ENCODE results near the gene CREB3L2.

Gene CREB3L2

DNA sequence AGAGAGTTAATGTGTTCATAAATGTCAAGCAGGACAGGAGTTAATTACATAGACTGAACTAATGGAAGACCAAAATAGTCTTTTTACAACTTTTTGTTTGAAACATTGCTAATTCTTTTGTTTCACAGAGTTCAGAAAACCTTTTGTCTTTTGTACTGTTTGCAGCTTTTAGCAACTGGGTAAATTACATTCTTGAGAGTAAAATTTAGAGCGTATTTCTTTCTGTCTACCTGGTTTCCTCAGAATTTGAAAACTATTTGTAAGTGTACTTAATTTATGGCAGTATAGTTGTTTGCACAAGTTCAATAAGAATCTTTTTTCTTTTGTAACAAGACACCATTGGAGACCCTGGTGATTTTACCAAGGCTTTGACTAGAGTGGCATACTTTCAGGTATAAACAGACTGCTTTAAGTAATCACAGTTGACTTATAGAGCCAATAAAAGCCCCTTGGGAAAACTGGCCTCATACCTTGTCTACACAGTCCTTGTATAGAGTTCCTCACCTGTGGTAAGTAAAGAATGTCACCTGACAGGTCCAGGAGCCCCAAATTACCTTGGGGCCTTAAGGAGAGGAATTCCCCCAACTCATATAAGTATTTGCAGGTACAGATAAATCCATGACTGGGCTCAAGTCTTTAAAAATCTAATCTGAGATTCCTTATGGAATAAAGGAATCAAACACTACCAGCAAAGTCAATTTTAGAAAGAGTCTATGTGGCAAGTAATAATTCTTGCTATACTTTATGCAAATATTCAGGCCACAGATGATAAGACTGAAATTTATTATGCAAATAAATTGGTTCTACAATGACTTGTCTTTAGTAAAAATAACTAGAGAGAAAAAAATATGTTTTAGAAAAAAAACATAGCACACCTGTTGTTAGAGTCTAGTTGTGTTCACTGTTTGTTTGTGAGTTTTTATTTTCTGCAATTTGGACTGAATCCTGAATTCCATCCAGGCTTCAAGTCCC, 23.6 kb upstream of the CREB3L2 start:
- DNase-seq (ENCODE audit: low spot score): no peak
- TF ChIP-seq, protein P1, sequence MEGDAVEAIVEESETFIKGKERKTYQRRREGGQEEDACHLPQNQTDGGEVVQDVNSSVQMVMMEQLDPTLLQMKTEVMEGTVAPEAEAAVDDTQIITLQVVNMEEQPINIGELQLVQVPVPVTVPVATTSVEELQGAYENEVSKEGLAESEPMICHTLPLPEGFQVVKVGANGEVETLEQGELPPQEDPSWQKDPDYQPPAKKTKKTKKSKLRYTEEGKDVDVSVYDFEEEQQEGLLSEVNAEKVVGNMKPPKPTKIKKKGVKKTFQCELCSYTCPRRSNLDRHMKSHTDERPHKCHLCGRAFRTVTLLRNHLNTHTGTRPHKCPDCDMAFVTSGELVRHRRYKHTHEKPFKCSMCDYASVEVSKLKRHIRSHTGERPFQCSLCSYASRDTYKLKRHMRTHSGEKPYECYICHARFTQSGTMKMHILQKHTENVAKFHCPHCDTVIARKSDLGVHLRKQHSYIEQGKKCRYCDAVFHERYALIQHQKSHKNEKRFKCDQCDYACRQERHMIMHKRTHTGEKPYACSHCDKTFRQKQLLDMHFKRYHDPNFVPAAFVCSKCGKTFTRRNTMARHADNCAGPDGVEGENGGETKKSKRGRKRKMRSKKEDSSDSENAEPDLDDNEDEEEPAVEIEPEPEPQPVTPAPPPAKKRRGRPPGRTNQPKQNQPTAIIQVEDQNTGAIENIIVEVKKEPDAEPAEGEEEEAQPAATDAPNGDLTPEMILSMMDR (IDR thresholded peaks at IDR 0.05): no peak
- Histone ChIP-seq H3K27ac (no peak overlapping the region), H3K4me3 (no peak overlapping the region)

DNA sequence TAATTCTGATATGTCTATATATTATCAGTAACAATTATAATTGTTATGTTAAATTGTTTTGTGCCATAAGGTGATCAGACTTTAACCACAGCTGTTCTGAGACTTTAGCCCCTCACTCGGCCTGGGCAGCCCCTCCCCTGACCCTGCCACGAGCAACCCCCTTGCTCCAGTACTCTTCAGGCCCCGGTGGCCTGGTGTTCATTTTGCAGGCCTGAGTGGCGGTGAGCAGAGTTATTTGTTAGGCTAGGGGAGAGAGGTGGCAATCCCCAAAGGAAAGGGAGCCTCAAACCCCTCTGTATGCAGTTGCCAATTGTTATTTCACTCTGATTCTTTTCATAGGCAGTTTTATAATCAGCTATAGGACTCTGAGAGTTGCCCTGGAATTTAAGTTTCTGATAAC, 22.9 kb upstream of the CREB3L2 start:
- no peak overlapping the region for H3K27ac ChIP-seq
- no peak overlapping the region for H3K4me3 ChIP-seq
- TF ChIP-seq, protein P1 (IDR thresholded peaks at IDR 0.05): no peak
- no peak for DNase-seq (ENCODE audit: low spot score)

DNA sequence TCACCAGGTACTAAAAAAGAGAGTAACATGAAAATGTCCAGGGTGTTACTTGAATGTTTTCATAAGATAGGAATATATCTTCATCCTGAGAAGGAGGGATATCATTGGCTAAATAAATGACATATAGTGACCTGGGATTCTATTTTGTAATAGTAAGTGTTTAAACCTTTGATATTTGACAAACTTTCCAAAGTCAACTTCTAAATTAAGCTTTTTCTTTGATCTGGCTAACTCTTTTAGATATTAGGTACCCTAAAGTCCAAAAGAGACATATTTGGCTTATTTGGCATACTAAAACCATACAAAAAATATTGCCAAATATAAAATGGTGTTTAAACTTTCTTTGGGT, 22.4 kb upstream of the CREB3L2 start:
- Histone ChIP-seq H3K27ac (no peak overlapping the region), H3K4me3 (no peak overlapping the region)
- TF ChIP-seq, protein P1 (IDR thresholded peaks at IDR 0.05): no peak
- no peak for DNase-seq (ENCODE audit: low spot score)

GRCh38 chr7:138023618-138024342, 21.9 kb upstream of the CREB3L2 start:
- TF ChIP-seq, protein P1 (IDR thresholded peaks at IDR 0.05): no peak

GRCh38 chr7:138021889-138022288, 20.0 kb upstream of the CREB3L2 start:
- no peak overlapping the region for H3K4me3 ChIP-seq

More at GRCh38 chr7:138023618-138024342, 21.9 kb upstream of the CREB3L2 start:
- Histone ChIP-seq H3K4me3 (no peak overlapping the region), H3K27ac (no peak overlapping the region)
- no peak for DNase-seq (ENCODE audit: low spot score)

DNA sequence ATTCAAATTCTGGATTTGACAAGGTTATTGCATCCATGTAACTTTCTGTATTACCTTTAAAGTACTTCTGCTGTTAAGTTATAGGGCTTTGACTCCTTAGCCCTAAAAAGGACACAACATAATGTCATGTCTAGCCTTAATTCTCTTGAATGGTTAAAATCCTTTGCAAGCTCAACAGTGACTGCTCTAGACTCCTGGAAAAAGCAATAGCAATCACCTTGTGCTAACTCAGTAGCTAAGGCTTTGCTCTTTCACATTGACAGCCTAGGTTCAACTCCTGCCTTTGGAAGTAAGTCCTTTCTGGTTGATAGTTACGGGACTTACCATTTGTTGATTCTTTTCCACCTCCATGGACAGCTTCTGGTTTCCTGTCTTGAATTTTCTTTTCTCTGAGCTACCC, 16.1 kb upstream of the CREB3L2 start:
- Histone ChIP-seq H3K27ac (no peak overlapping the region), H3K4me3 (no peak overlapping the region)
- no peak for DNase-seq (ENCODE audit: low spot score)
- TF ChIP-seq, protein P1 (IDR thresholded peaks at IDR 0.05): no peak

More at GRCh38 chr7:138021889-138022288, 20.0 kb upstream of the CREB3L2 start:
- H3K27ac ChIP-seq: no peak overlapping the region
- no peak for DNase-seq (ENCODE audit: low spot score)
- TF ChIP-seq, protein P1 (IDR thresholded peaks at IDR 0.05): no peak
